HG02588 (cell line): ENCODE measurements around the gene KPNB1.

Experiments used
- ATAC-seq: cut with Tn5 transposase; IDR thresholded peaks from one replicate; pipeline ENCODE4 v1.9.1; 2021; ENCODE audit warnings: mild to moderate bottlenecking, moderate library complexity; ENCODE audit not compliant: unreplicated experiment

Gene KPNB1

GRCh38 chr17:47726796-47727703, 77.3 kb downstream of the KPNB1 start:
- ATAC-seq: no peak

GRCh38 chr17:47727704-47728036, 78.0 kb downstream of the KPNB1 start:
- no peak for ATAC-seq

GRCh38 chr17:47728214-47728877, 78.6 kb downstream of the KPNB1 start:
- no peak for ATAC-seq

- ATAC-seq: no peak
Observed at GRCh38 chr17:47729476-47729875, 79.8 kb downstream of the KPNB1 start.

- no peak for ATAC-seq
Observed at GRCh38 chr17:47730681-47731080, 81.0 kb downstream of the KPNB1 start.

- ATAC-seq: no peak
Observed at GRCh38 chr17:47731396-47731795, 81.7 kb downstream of the KPNB1 start.

- no peak for ATAC-seq
Observed at GRCh38 chr17:47732399-47733046, 82.8 kb downstream of the KPNB1 start.

- ATAC-seq: peak; percentile 44
Observed at GRCh38 chr17:47733047-47733673, 83.4 kb downstream of the KPNB1 start, which contains the start of gene TBX21. TSS of gene TBX21 (plus strand) at chr17:47733236. CDS start at chr17:47733455, 219 bp downstream.

- ATAC-seq: peak; percentile 22
Observed at GRCh38 chr17:47733674-47734410, 84.1 kb downstream of the KPNB1 start.

- no peak for ATAC-seq
Observed at GRCh38 chr17:47735139-47735464, 85.4 kb downstream of the KPNB1 start.
